Stimulated activated CD4-positive, alpha-beta T cell treated with anti-CD3 and anti-CD28 coated beads, TNF-alpha, amount 100 ng/mL, for 1 hour (primary cell): Measurements from ENCODE around the gene MYL10.
"Not testable (repeated sequence)": the region's sequence is repeated elsewhere in the genome, so short reads cannot be mapped to it uniquely, and the experiment has no call there.

Experiments
- DNase-seq, 3 donors: peaks; one replicate each; pipeline ENCODE4 v3.0.0-alpha.2; 2020; ENCODE audit warnings: low read depth in 3 of 3, low spot score in 1 of 3

The MYL10 gene

GRCh38 chr7:101618916-101619315, 10.2 kb downstream of the MYL10 start:
- DNase-seq: no peak

- DNase-seq: no peak
Observed at GRCh38 chr7:101618207-101618839, 10.8 kb downstream of the MYL10 start.

GRCh38 chr7:101617451-101618206, 11.5 kb downstream of the MYL10 start:
- no peak for DNase-seq

- DNase-seq: no peak
Observed at GRCh38 chr7:101615446-101615845, 13.7 kb downstream of the MYL10 start.

- DNase-seq: no peak
Observed at GRCh38 chr7:101614939-101615302, 14.2 kb downstream of the MYL10 start.

GRCh38 chr7:101614098-101614938, 14.8 kb downstream of the MYL10 start:
- DNase-seq: no peak

GRCh38 chr7:101612885-101613515, 16.1 kb downstream of the MYL10 start:
- no peak for DNase-seq

GRCh38 chr7:101608772-101609713, 20.1 kb downstream of the MYL10 start:
- no peak for DNase-seq

- no peak for DNase-seq
Observed at GRCh38 chr7:101606498-101606923, 22.6 kb downstream of the MYL10 start.

GRCh38 chr7:101605611-101606497, 23.2 kb downstream of the MYL10 start:
- DNase-seq: no peak

GRCh38 chr7:101604934-101605332, 24.2 kb downstream of the MYL10 start:
- DNase-seq: not testable (repeated sequence)

- DNase-seq: no peak
Observed at GRCh38 chr7:101604331-101604933, 24.7 kb downstream of the MYL10 start.

- peak; percentile 9 to 56 (median 34) for DNase-seq
Observed at GRCh38 chr7:101602484-101603241, 26.4 kb downstream of the MYL10 start.

GRCh38 chr7:101602082-101602481, 27.0 kb downstream of the MYL10 start:
- no peak for DNase-seq

- no peak for DNase-seq
Observed at GRCh38 chr7:101599787-101600186, 29.3 kb downstream of the MYL10 start.

- no peak for DNase-seq
Observed at GRCh38 chr7:101598986-101599771, 29.9 kb downstream of the MYL10 start.

- DNase-seq: no peak
Observed at GRCh38 chr7:101598422-101598985, 30.6 kb downstream of the MYL10 start.
